Suprapubic skin (tissue), 3 donors: ENCODE results near the gene ROPN1.

Experiments
- POLR2AphosphoS5 ChIP-seq, 3 donors: sonication (generic); formaldehyde crosslinking; IDR thresholded peaks; one replicate each; pipeline ENCODE4 v1.6.1; 2017; ENCODE audit warnings: antibody characterized with exemption in 3 of 3
- TF ChIP-seq, protein P1 (sequence below), 2 donors: fragments of 200-600 bp in 1 of 2; fragments of 450-650 bp in 1 of 2; sonication (generic) in 1 of 2; IDR thresholded peaks; one replicate each; pipeline ENCODE4 v1.5.1; 2016 to 2019; ENCODE audit warnings: antibody characterized with exemption in 2 of 2, mild to moderate bottlenecking in 1 of 2, moderate library complexity in 1 of 2

DNA sequence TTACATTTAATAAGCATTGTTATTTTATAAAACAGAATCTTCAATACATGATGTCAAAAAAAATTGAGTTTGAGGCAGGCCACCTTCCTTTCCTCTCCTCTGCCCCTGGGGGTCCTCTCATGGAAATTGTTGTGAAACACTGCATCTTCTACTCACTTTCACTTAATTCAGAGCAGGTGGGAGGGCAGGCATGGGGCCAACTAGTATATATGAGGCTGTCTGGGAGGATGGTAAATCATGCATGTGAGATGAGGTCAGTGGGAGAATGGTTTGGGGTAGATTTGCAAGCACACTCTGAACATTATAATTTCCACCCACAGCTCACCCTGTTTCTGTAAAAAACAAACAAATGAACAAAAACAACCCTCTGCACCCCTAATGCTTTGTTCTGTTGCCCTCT lies 20.5 kb downstream of the ROPN1 start:
- TF ChIP-seq, protein P1, sequence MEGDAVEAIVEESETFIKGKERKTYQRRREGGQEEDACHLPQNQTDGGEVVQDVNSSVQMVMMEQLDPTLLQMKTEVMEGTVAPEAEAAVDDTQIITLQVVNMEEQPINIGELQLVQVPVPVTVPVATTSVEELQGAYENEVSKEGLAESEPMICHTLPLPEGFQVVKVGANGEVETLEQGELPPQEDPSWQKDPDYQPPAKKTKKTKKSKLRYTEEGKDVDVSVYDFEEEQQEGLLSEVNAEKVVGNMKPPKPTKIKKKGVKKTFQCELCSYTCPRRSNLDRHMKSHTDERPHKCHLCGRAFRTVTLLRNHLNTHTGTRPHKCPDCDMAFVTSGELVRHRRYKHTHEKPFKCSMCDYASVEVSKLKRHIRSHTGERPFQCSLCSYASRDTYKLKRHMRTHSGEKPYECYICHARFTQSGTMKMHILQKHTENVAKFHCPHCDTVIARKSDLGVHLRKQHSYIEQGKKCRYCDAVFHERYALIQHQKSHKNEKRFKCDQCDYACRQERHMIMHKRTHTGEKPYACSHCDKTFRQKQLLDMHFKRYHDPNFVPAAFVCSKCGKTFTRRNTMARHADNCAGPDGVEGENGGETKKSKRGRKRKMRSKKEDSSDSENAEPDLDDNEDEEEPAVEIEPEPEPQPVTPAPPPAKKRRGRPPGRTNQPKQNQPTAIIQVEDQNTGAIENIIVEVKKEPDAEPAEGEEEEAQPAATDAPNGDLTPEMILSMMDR (IDR thresholded peaks at IDR 0.05): no peak
- no peak for TF ChIP-seq POLR2AphosphoS5 (IDR thresholded peaks at IDR 0.05)
